Transverse colon (tissue), 4 donors: ENCODE data around the gene IL7R. TPM values are rescaled to one million over a fixed set of nuclear protein-coding genes. Genes with fewer than 3 reads are reported as not detected.
"Not testable (repeated sequence)": the region's sequence is repeated elsewhere in the genome, so short reads cannot be mapped to it uniquely, and the experiment has no call there.

Experiments
- DNase-seq: peaks from one replicate; pipeline ENCODE4 v3.0.0-alpha.2; 2019
- H3K27ac ChIP-seq, 4 donors: fragments of 200-600 bp; sonication (generic); 2 replicates each; pipeline ENCODE4 v1.5.1; 2016 to 2018; ENCODE audit warnings: inconsistent platforms in 4 of 4
- H3K27me3 ChIP-seq: fragments of 200-600 bp; sonication (generic); 2 replicates; pipeline ENCODE4 v1.5.1; 2017; ENCODE audit warnings: inconsistent platforms
- H3K36me3 ChIP-seq, 4 donors: fragments of 200-600 bp; sonication (generic); 2 replicates each; pipeline ENCODE4 v1.5.1; 2017 to 2019; ENCODE audit warnings: inconsistent platforms in 4 of 4
- H3K4me1 ChIP-seq, 4 donors: fragments of 200-600 bp; sonication (generic); 2 replicates each; pipeline ENCODE4 v1.5.1; 2017 to 2020; ENCODE audit warnings: inconsistent platforms in 4 of 4
- H3K4me3 ChIP-seq, 4 donors: fragments of 200-600 bp; sonication (generic); 1 replicate in 1 of 4; 2 replicates in 3 of 4; pipeline versions ENCODE4 v1.5.1 to v1.6.1; 2017 to 2019; ENCODE audit warnings: inconsistent platforms in 4 of 4
- H3K9me3 ChIP-seq, 2 donors: fragments of 200-600 bp; sonication (generic); 2 replicates each; pipeline ENCODE4 v1.5.1; 2017 to 2019; ENCODE audit warnings: inconsistent platforms in 2 of 2
- EP300 ChIP-seq: sonication (generic); formaldehyde crosslinking; IDR thresholded peaks from one replicate; pipeline ENCODE4 v1.6.1; 2017; ENCODE audit warnings: antibody characterized with exemption, low read depth
- POLR2A ChIP-seq: fragments of 450-650 bp; IDR thresholded peaks from one replicate; pipeline ENCODE4 v1.6.1; 2016; ENCODE audit warnings: antibody characterized with exemption, mild to moderate bottlenecking, moderate library complexity
- POLR2AphosphoS5 ChIP-seq, 3 donors: sonication (generic); formaldehyde crosslinking; IDR thresholded peaks; one replicate each; pipeline ENCODE4 v1.6.1; 2016; ENCODE audit warnings: antibody characterized with exemption in 3 of 3
- WGBS, 2 donors: methylation state at CpG; one replicate each; pipeline ENCODE4 v1.1.5; 2018; ENCODE audit warnings: low coverage in 1 of 2; 5-methylcytosine and 5-hydroxymethylcytosine counted together
- in situ Hi-C, 4 donors: fragments of 200-750 bp; cut with MboI; loops; one replicate each; pipeline versions ENCODE4 v1.15.0 to v1.15.1; 2017; ENCODE audit warnings: low sequenced_read_pairs in 3 of 4, low pct_ligation_motif_present in 1 of 4, low pct_unique_long_range_greater_than_20kb in 1 of 4
- intact Hi-C: fragments of 100-400 bp; cut with DNase I; formaldehyde crosslinking; loops from one replicate; pipeline ENCODE4 v1.15.1; 2023; ENCODE audit warnings: low total_unique reads
- total RNA-seq, 4 donors: library from RNA; depleted of rRNA; stranded (reverse); fragments of >200 nt; gene quantifications; one replicate each; pipeline ENCODE4 v1.1.0, GENCODE V29; 2016
- TF ChIP-seq, protein P1 (sequence below), 5 experiments: fragments of 200-600 bp in 3 of 5; fragments of 450-650 bp in 2 of 5; sonication (generic) in 3 of 5; IDR thresholded peaks; 1 replicate in 2 of 5; 2 replicates in 3 of 5; pipeline ENCODE4 v1.5.1; 2016 to 2017; ENCODE audit warnings: antibody characterized with exemption in 5 of 5, inconsistent platforms in 3 of 5, mild to moderate bottlenecking in 2 of 5, moderate library complexity in 1 of 5

Gene IL7R
- total RNA-seq, 4 donors from 2014 or later, result 3.2 to 54.8 (median 17.9) TPM

DNA sequence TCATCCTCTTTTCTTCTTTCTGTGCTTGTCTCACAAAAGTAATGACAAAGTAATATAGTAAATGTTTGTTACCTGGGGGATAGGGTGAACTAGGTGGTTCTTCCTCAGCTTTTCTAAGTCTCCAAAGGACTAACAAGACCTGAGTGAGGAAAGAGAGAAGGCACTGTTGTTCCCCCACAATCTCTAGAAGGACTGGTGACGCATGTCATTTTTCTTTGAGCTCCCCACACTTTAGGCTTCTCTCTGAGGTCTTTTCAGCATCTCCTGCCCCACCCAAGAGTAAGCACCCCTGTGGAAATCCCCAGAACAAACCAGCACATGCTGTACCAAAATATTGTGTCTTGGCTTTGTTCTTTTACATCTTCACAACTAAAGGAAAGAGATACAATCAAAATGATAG is 2.4 kb upstream of the IL7R start:
- in situ Hi-C loops (no loop called here), intact Hi-C loops (no loop called here)
- peak; percentile 21 for DNase-seq

DNA sequence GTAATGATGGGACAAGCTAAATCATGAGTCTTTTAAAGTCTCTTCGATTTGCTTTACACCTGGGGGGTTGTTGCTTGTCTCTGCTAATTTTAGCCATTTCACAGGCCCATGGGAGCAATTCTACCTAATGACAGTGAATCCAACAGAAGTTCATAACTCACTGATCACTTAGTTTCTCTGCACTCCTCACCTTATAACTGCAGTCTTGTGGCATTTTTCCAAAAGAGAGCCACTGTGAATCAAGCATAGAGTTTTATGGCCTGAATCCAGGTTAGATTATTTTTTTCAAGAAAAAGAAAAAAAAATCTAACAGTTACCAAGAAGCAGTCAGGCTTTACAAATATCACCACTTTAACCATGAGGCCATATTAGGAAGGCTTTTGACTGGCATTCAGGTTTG is 1.5 kb upstream of the IL7R start:
- intact Hi-C loops (no loop called here), in situ Hi-C loops (no loop called here)
- Histone ChIP-seq H3K36me3 (no peaks in the 10 kb centered on the region), H3K27ac (peak overlapping the region; percentile 16 to 64 (median 38)), H3K27me3 (no peaks in the 10 kb centered on the region), H3K4me1 (peaks cover 0 to 10% (median 1%) of the 10 kb centered on the region in 4 donors), H3K4me3 (no peak overlapping the region), H3K9me3 (no peaks in the 10 kb centered on the region)
- TF ChIP-seq, protein P1, sequence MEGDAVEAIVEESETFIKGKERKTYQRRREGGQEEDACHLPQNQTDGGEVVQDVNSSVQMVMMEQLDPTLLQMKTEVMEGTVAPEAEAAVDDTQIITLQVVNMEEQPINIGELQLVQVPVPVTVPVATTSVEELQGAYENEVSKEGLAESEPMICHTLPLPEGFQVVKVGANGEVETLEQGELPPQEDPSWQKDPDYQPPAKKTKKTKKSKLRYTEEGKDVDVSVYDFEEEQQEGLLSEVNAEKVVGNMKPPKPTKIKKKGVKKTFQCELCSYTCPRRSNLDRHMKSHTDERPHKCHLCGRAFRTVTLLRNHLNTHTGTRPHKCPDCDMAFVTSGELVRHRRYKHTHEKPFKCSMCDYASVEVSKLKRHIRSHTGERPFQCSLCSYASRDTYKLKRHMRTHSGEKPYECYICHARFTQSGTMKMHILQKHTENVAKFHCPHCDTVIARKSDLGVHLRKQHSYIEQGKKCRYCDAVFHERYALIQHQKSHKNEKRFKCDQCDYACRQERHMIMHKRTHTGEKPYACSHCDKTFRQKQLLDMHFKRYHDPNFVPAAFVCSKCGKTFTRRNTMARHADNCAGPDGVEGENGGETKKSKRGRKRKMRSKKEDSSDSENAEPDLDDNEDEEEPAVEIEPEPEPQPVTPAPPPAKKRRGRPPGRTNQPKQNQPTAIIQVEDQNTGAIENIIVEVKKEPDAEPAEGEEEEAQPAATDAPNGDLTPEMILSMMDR (IDR thresholded peaks at IDR 0.05), result no peak
- TF ChIP-seq EP300 (no peak), POLR2A (no peak), POLR2AphosphoS5 (IDR thresholded peaks at IDR 0.05) (no peak)
- 64 to 65% methylated on average over 1 of the region's 1 CpG for WGBS, 2 donors
- no peak for DNase-seq

More for the DNA sequence above, 2.4 kb upstream of the IL7R start:
- peak overlapping the region; percentile 19 to 65 (median 40) for H3K27ac ChIP-seq
- H3K36me3 ChIP-seq, result no peaks in the 10 kb centered on the region
- TF ChIP-seq POLR2A (peak; percentile 51), POLR2AphosphoS5 (IDR thresholded peaks at IDR 0.05) (peak in 1 of 3 donors; percentile 52), EP300 (no peak)
- TF ChIP-seq, protein P1 (IDR thresholded peaks at IDR 0.05), result no peak
- H3K27me3 ChIP-seq, result no peaks in the 10 kb centered on the region
- H3K4me3 ChIP-seq, result no peak overlapping the region
- H3K9me3 ChIP-seq, result no peaks in the 10 kb centered on the region
- WGBS, 2 donors, result 56 to 75% methylated on average over 1 of the region's 1 CpG
- peaks cover 0 to 10% (median 1%) of the 10 kb centered on the region in 4 donors for H3K4me1 ChIP-seq

GRCh38 chr5:35856186-35856764 is 416 bp upstream of the IL7R start:
- in situ Hi-C loops, intact Hi-C loops, H3K27me3 ChIP-seq, H3K36me3 ChIP-seq, H3K4me1 ChIP-seq, DNase-seq, H3K9me3 ChIP-seq: not testable (repeated sequence)
- Histone ChIP-seq H3K4me3 (peak overlapping the region in 1 of 4 donors; percentile 11), H3K27ac (peak overlapping the region; percentile 16 to 64 (median 33))
- WGBS, 2 donors, result 89 to 91% methylated on average over 5 of the region's 5 CpGs

- 42 to 60% methylated on average over 2 of the region's 2 CpGs for WGBS, 2 donors
- peak overlapping the region in 3 of 4 donors; percentile 10 to 64 (median 37) for H3K27ac ChIP-seq
- TF ChIP-seq POLR2A (no peak), POLR2AphosphoS5 (IDR thresholded peaks at IDR 0.05) (no peak), EP300 (no peak)
- TF ChIP-seq, protein P1 (IDR thresholded peaks at IDR 0.05), result no peak
- intact Hi-C loops (no loop called here), in situ Hi-C loops (no loop called here)
- H3K4me1 ChIP-seq, result no peaks in the 10 kb centered on the region
- no peak for DNase-seq
- H3K9me3 ChIP-seq, result no peaks in the 10 kb centered on the region
- H3K36me3 ChIP-seq, result no peaks in the 10 kb centered on the region
- H3K4me3 ChIP-seq, result peak overlapping the region in 1 of 4 donors; percentile 6
- no peaks in the 10 kb centered on the region for H3K27me3 ChIP-seq
Measured at GRCh38 chr5:35857606-35858205, 1.0 kb downstream of the IL7R start.
